ENCODE results near the gene PPP1CB.
"Not testable (repeated sequence)": the region's sequence is repeated elsewhere in the genome, so short reads cannot be mapped to it uniquely, and the experiment has no call there.

The PPP1CB gene

GRCh38 chr2:28751252-28751955 is at the start of gene PPP1CB:
TSS of gene PPP1CB (plus strand) at chr2:28751830. CDS start at chr2:28752125, 295 bp downstream.
- peak; percentile 98 for DNase-seq

- DNase-seq, result no peak
These were observed 49.2 kb upstream of the PPP1CB start for GRCh38 chr2:28702415-28702861.

- DNase-seq, result no peak
These were observed 48.8 kb upstream of the PPP1CB start for GRCh38 chr2:28702878-28703277.

GRCh38 chr2:28704621-28705020 is 47.0 kb upstream of the PPP1CB start:
- DNase-seq, result no peak

- DNase-seq, result no peak
These were observed 45.7 kb upstream of the PPP1CB start for GRCh38 chr2:28705751-28706440.

GRCh38 chr2:28707592-28707991 is 44.0 kb upstream of the PPP1CB start:
- DNase-seq, result no peak

GRCh38 chr2:28709101-28709500 is 42.5 kb upstream of the PPP1CB start:
- no peak for DNase-seq

GRCh38 chr2:28710545-28710944 is 41.1 kb upstream of the PPP1CB start:
- DNase-seq, result no peak

- DNase-seq, result peak; percentile 34
These were observed 37.9 kb upstream of the PPP1CB start for GRCh38 chr2:28713577-28714298.

- DNase-seq, result peak; percentile 17
These were observed 35.3 kb upstream of the PPP1CB start for GRCh38 chr2:28716265-28716865.

- no peak for DNase-seq
These were observed 34.3 kb upstream of the PPP1CB start for GRCh38 chr2:28717339-28717758.

GRCh38 chr2:28720345-28720744 is 31.3 kb upstream of the PPP1CB start:
- no peak for DNase-seq

GRCh38 chr2:28721601-28722191 is 29.9 kb upstream of the PPP1CB start:
- no peak for DNase-seq

- DNase-seq, result no peak
These were observed 26.5 kb upstream of the PPP1CB start for GRCh38 chr2:28725021-28725711.

GRCh38 chr2:28726177-28726576 is 25.5 kb upstream of the PPP1CB start:
- DNase-seq, result no peak

- no peak for DNase-seq
These were observed 21.9 kb upstream of the PPP1CB start for GRCh38 chr2:28729698-28730097.

GRCh38 chr2:28730641-28731146 is 20.9 kb upstream of the PPP1CB start:
- DNase-seq, result no peak

- DNase-seq, result no peak
These were observed 16.1 kb upstream of the PPP1CB start for GRCh38 chr2:28735511-28735910.

GRCh38 chr2:28736034-28736433 is 15.6 kb upstream of the PPP1CB start:
- DNase-seq, result no peak

- DNase-seq, result no peak
These were observed 14.0 kb upstream of the PPP1CB start for GRCh38 chr2:28737655-28738054.

GRCh38 chr2:28742619-28743018 is 9.0 kb upstream of the PPP1CB start:
- DNase-seq, result not testable (repeated sequence)

GRCh38 chr2:28745225-28745624 is 6.4 kb upstream of the PPP1CB start:
- DNase-seq, result no peak
